ENCODE results near the gene COL18A1. TPM values are rescaled to one million over a fixed set of nuclear protein-coding genes. Genes with fewer than 3 reads are reported as not detected.
A peak's percentile ranks its signal among the peaks of the same experiment; 100 is the strongest.
"Not testable (repeated sequence)": the region's sequence is repeated elsewhere in the genome, so short reads cannot be mapped to it uniquely, and the experiment has no call there.

The COL18A1 gene
- total RNA-seq, 1 donor: 33.7 TPM

GRCh38 chr21:45434645-45435217 lies 29.8 kb downstream of the COL18A1 start:
- no peak overlapping the region for H3K4me3 ChIP-seq (ENCODE audit: low read depth, low read length)
- TF ChIP-seq, protein P1, sequence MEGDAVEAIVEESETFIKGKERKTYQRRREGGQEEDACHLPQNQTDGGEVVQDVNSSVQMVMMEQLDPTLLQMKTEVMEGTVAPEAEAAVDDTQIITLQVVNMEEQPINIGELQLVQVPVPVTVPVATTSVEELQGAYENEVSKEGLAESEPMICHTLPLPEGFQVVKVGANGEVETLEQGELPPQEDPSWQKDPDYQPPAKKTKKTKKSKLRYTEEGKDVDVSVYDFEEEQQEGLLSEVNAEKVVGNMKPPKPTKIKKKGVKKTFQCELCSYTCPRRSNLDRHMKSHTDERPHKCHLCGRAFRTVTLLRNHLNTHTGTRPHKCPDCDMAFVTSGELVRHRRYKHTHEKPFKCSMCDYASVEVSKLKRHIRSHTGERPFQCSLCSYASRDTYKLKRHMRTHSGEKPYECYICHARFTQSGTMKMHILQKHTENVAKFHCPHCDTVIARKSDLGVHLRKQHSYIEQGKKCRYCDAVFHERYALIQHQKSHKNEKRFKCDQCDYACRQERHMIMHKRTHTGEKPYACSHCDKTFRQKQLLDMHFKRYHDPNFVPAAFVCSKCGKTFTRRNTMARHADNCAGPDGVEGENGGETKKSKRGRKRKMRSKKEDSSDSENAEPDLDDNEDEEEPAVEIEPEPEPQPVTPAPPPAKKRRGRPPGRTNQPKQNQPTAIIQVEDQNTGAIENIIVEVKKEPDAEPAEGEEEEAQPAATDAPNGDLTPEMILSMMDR (IDR thresholded peaks at IDR 0.05; ENCODE audit: insufficient read depth, low read depth, low read length): no peak
- no peak for DNase-seq (ENCODE audit: low read depth)

GRCh38 chr21:45435405-45435981 lies 30.5 kb downstream of the COL18A1 start:
- no peak for DNase-seq (ENCODE audit: low read depth)
- H3K4me3 ChIP-seq (ENCODE audit: low read depth, low read length): no peak overlapping the region
- TF ChIP-seq, protein P1 (IDR thresholded peaks at IDR 0.05; ENCODE audit: insufficient read depth, low read depth, low read length): no peak

GRCh38 chr21:45436351-45437065 lies 31.5 kb downstream of the COL18A1 start:
- H3K4me3 ChIP-seq (ENCODE audit: low read depth, low read length): no peak overlapping the region
- TF ChIP-seq, protein P1 (IDR thresholded peaks at IDR 0.05; ENCODE audit: insufficient read depth, low read depth, low read length): no peak
- no peak for DNase-seq (ENCODE audit: low read depth)

DNA sequence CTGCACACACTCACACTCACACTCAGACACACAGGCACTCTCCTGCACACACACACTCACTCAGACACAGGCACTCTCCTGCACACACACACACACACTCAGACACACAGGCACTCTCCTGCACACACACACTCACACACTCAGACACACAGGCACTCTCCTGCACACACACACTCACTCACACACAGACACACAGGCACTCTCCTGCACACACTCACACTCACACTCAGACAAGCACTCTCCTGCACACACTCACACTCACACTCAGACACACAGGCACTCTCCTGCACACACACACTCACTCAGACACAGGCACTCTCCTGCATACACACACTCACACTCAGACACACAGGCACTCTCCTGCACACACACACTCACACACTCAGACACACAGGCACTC lies 32.9 kb downstream of the COL18A1 start:
- H3K4me3 ChIP-seq (ENCODE audit: low read depth, low read length); DNase-seq (ENCODE audit: low read depth): not testable (repeated sequence)

DNA sequence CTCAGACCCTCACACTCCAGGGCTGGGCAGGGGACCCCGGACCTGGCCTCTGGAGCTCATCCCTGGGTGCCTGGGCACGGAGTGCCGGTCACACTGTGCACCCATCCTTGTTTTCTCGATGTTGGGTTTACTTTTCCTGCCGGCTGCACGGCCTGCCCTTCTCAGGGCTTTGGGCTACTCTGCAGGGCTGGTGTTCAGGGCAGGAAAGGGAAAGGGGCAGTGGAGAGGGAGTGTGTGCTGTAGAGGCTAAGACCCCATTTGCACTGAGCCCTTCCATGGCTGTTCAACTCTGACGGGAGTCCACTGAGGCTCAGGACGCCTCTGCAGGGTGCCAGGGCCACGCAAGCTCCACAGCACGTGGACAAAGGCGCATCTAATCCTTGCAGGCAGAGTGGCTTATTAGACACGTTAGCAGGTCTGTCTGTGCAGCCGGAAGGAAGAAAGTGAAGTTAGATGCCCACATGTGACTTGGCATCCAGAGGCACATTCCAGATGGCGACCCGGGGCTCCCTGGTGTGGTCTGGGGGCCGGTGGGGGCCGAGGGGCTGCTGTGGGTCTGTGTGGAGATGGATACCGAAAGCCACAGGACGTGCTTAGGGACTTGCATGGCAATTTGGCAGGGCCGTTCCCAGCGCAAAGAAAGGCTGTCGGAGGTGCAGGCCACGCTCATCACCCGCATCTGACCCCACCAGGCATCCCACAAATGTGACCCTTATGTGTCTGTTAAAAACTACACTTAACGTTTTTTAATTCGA lies 33.6 kb downstream of the COL18A1 start:
- TF ChIP-seq, protein P1 (IDR thresholded peaks at IDR 0.05; ENCODE audit: insufficient read depth, low read depth, low read length): no peak
- DNase-seq (ENCODE audit: low read depth): no peak
- no peak overlapping the region for H3K4me3 ChIP-seq (ENCODE audit: low read depth, low read length)

DNA sequence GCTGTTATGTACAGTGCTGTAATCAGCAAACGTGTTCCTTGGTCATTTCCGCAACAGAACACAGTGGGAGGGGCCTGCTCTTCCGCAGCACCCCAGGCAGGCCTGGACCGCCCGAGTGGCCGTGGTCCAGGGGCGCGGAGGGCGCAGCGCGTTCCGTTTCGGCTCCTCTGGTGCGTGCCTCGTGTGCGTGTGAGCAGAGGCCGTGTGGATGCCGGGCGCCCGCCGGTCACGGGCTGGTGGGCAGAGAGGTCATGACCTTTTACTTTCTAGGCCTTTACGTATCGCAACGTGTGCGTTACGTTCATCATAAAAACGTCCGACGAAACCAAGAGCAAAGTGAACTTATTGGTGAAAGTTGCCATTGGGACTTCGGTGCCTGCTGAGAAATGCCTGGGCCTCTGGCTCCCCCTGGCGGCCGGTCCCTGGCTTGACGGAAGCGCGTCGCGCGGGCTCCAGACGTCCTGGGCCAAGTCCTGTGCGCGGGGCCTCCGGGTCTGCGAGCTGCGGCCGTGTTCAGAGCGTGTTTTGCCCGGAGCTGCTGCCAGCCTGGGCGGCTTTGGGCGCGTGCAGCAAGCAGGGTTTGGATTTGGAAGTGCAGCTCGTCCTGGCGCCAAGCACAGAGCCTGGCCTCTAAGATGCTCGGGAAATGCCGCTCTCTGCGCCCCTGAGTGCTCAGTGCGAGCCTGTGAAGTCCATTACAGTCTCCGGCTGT lies 34.4 kb downstream of the COL18A1 start:
- DNase-seq (ENCODE audit: low read depth): peak; percentile 96
- TF ChIP-seq, protein P1 (IDR thresholded peaks at IDR 0.05; ENCODE audit: insufficient read depth, low read depth, low read length): peak; percentile 91
- H3K4me3 ChIP-seq (ENCODE audit: low read depth, low read length): peak overlapping the region; percentile 2
